HepG2 (cell line): ENCODE data around the gene SEMA3E. TPM values are rescaled to one million over a fixed set of nuclear protein-coding genes. Genes with fewer than 3 reads are reported as not detected.

Experiments used
- ATAC-seq: fragments of 200-7000 bp; cut with Tn5 transposase; 3 replicates; pipeline ENCODE4 v1.9.1; 2020; ENCODE audit warnings: mild to moderate bottlenecking, moderate library complexity
- BruUV-seq: library from RNA; stranded (reverse); fragments of 400-500 nt; replicated peaks from 2 replicates; lab custom pipeline; 2021; lab: Mats Ljungman, UMichigan
- CTCF ChIA-PET: fragments of 300-600 bp; formaldehyde crosslinking; extraction: SDS; loops from one replicate; lab custom pipeline; 2021; ENCODE audit warnings: low total read pairs, inconsistent platforms, low intra/inter-chr PET ratio; lab: Yijun Ruan, JAX
- POLR2A ChIA-PET: fragments of 350-600 bp; sonication (Branson Sonifier 250); formaldehyde crosslinking; loops from one replicate; lab custom pipeline; 2020; ENCODE audit warnings: antibody characterized with exemption, inconsistent platforms; lab: Yijun Ruan, JAX
- DNase-seq: peaks from one replicate; pipeline ENCODE4 v3.0.0-alpha.2; 2015; ENCODE audit warnings: low spot score
- FAIRE-seq: peaks from 3 replicates; lab custom pipeline; 2011; peaks lifted over from hg19 to GRCh38; lab: Jason Lieb, UNC
- H2AFZ ChIP-seq: one replicate; pipeline ENCODE4 v1.6.1; 2011; ENCODE audit warnings: low read length, inconsistent platforms
- H3K27ac ChIP-seq: fragments of 300-600 bp; 3 replicates; pipeline ENCODE4 v1.8.0; 2011; ENCODE audit warnings: mixed run types, mild to moderate bottlenecking, mixed read lengths, low read length, inconsistent platforms; ENCODE audit not compliant: insufficient read depth; ENCODE audit errors: extremely low read length
- H3K27me3 ChIP-seq, 2 experiments: fragments of 200-600 bp in 1 of 2; 2 replicates in 1 of 2; 3 replicates in 1 of 2; pipeline versions ENCODE4 v1.6.0 to v1.8.0; 2011; ENCODE audit warnings: low read length in 2 of 2, mild to moderate bottlenecking in 2 of 2, moderate library complexity in 2 of 2, inconsistent platforms in 1 of 2; ENCODE audit not compliant: insufficient read depth in 2 of 2, control insufficient read depth in 1 of 2
- H3K36me3 ChIP-seq, 2 experiments: fragments of 200-600 bp in 1 of 2; replicated peaks in 1 of 2; 2 replicates in 1 of 2; 3 replicates in 1 of 2; pipeline versions ENCODE4 v1.5.1 to v1.8.0; 2011; ENCODE audit warnings: low read length in 2 of 2, inconsistent platforms in 1 of 2; ENCODE audit not compliant: insufficient read depth in 2 of 2, control insufficient read depth in 1 of 2
- H3K4me1 ChIP-seq: 2 replicates; pipeline ENCODE4 v1.5.1; 2012; ENCODE audit warnings: low read length, inconsistent platforms; ENCODE audit not compliant: insufficient read depth
- H3K4me2 ChIP-seq: 2 replicates; pipeline ENCODE4 v1.6.0; 2011; ENCODE audit warnings: low read depth, low read length, inconsistent platforms
- H3K4me3 ChIP-seq, 3 experiments: fragments of 200-600 bp in 1 of 3; sonication (generic), shearing (Covaris generic) in 1 of 3; replicated peaks in 1 of 3; 2 replicates each; pipeline ENCODE4 v1.5.1; 2011 to 2016; ENCODE audit warnings: low read length in 3 of 3, inconsistent platforms in 2 of 3, low read depth in 2 of 3, mild to moderate bottlenecking in 2 of 3, control low read depth in 1 of 3, mixed read lengths in 1 of 3; ENCODE audit not compliant: insufficient read depth in 1 of 3
- H3K79me2 ChIP-seq: one replicate; pipeline ENCODE4 v1.6.1; 2011; ENCODE audit warnings: low read length, inconsistent platforms; ENCODE audit not compliant: insufficient read depth
- H3K9ac ChIP-seq: 2 replicates; pipeline ENCODE4 v1.6.0; 2011; ENCODE audit warnings: mild to moderate bottlenecking, low read depth, low read length, inconsistent platforms; ENCODE audit not compliant: insufficient read depth
- H3K9me3 ChIP-seq: 2 replicates; pipeline ENCODE4 v1.5.1; 2012; ENCODE audit warnings: mild to moderate bottlenecking, low read length
- H4K20me1 ChIP-seq: 2 replicates; pipeline ENCODE4 v1.6.0; 2011; ENCODE audit warnings: inconsistent platforms, mild to moderate bottlenecking, low read length, moderate library complexity; ENCODE audit not compliant: insufficient read depth
- CERS6 ChIP-seq: sonication (generic); formaldehyde crosslinking; IDR thresholded peaks from 2 replicates; pipeline ENCODE4 v1.5.0; 2020; ENCODE audit warnings: missing genetic modification reagents
- MAFF ChIP-seq: IDR thresholded peaks from 2 replicates; pipeline ENCODE4 v1.6.1; 2011; ENCODE audit warnings: low read depth, low read length, improper control_type of control experiment
- MAFK ChIP-seq, 2 experiments: IDR thresholded peaks in 1 of 2; conservative IDR thresholded peaks in 1 of 2; 2 replicates each; pipeline ENCODE4 v1.6.1; 2011; ENCODE audit warnings: improper control_type of control experiment in 2 of 2, low read length in 2 of 2
- POGZ ChIP-seq: sonication (generic); formaldehyde crosslinking; IDR thresholded peaks from 2 replicates; pipeline ENCODE4 v1.4.0; 2020; ENCODE audit warnings: mild to moderate bottlenecking, missing genetic modification reagents
- SNAPC4 ChIP-seq: sonication (generic); formaldehyde crosslinking; IDR thresholded peaks from 2 replicates; pipeline ENCODE4 v1.4.0; 2020; ENCODE audit warnings: mild to moderate bottlenecking, missing genetic modification reagents
- ZBTB1 ChIP-seq: sonication (generic); formaldehyde crosslinking; IDR thresholded peaks from 2 replicates; pipeline ENCODE4 v1.4.0; 2020; ENCODE audit warnings: missing genetic modification reagents, borderline replicate concordance
- WGBS: methylation state at CpG from one replicate; pipeline ENCODE4 v1.1.6; 2017; ENCODE audit warnings: low lambda C conversion rate; 5-methylcytosine and 5-hydroxymethylcytosine counted together
- in situ Hi-C: cut with HindIII; loops from 2 replicates; pipeline ENCODE4 v1.10.0; 2017; ENCODE audit warnings: low pct_unique_long_range_greater_than_20kb; ENCODE audit not compliant: extremely low pct_ligation_motif_present
- intact Hi-C: fragments of 100-400 bp; cut with micrococcal nuclease; formaldehyde crosslinking; loops from one replicate; pipeline ENCODE4 v1.10.0; 2022; ENCODE audit not compliant: unreplicated experiment
- polyA plus RNA-seq, 8 experiments: library from polyadenylated mRNA; depleted of rRNA in 3 of 8; stranded (reverse) in 7 of 8; unstranded in 1 of 8; fragments of >200 nt; fragmentation: Illumina TruSeq in 4 of 8; extraction: Trizol in 4 of 8; gene quantifications; 2 replicates each; pipeline versions ENCODE4 v1.2.1 to v1.2.3, GENCODE V29; 2011 to 2016; ENCODE audit warnings: low read depth in 4 of 8, missing spikeins in 1 of 8, mixed read lengths in 1 of 8; ENCODE audit not compliant: insufficient read depth in 1 of 8
- total RNA-seq, 5 experiments: library from RNA; depleted of rRNA; stranded (reverse); fragments of >200 nt; fragmentation: Illumina TruSeq; extraction: Trizol; gene quantifications; 2 replicates each; pipeline ENCODE4 v1.2.3, GENCODE V29; 2016; ENCODE audit warnings: low read depth in 1 of 5

SEMA3E gene
- total and polyA plus RNA-seq, 2 of the 13 experiments (the other 11 are each of a cell fraction or from before 2014, with no cell fraction given) = not detected

- H3K27ac ChIP-seq = no peak overlapping the region
- H3K36me3 ChIP-seq = no peaks in the 10 kb centered on the region
- no peak overlapping the region for H3K9ac ChIP-seq
- no TSS peak for BruUV-seq
- 0% methylated on average over 1 of the region's 1 CpG for WGBS
- no peaks in the 10 kb centered on the region for H4K20me1 ChIP-seq
- intact Hi-C loops (loop anchor here (10.0 kb wide), 1 partner anchor 648 kb away; no protein-coding TSS in a partner anchor), in situ Hi-C loops (loop anchor here (10.0 kb wide), 1 partner anchor 248 kb away; no protein-coding TSS in a partner anchor)
- TF ChIP-seq CERS6 (CRISPR knock-in tag) (no peak), MAFF (peak; percentile 84), MAFK (conservative IDR thresholded peaks at IDR 0.05 in 1 of 2, IDR thresholded peaks at IDR 0.05 in 1 of 2; ENCODE audit: low read length in 2 of 2) (peak; percentile 78 to 89; a peak in 3 of 4 replicates)
- FAIRE-seq (no peak), ATAC-seq (no peak), DNase-seq (no peak)
- no peak overlapping the region for H3K4me2 ChIP-seq
- H3K79me2 ChIP-seq = no peaks in the 10 kb centered on the region
- ChIA-PET POLR2A (no interaction called here), CTCF (no interaction called here)
- peaks cover 0 to 9% of the 10 kb centered on the region in 2 experiments; a peak in 3 of 5 replicates for H3K27me3 ChIP-seq
- no peaks in the 10 kb centered on the region for H3K4me1 ChIP-seq
- no peaks in the 10 kb centered on the region for H3K9me3 ChIP-seq
- H2AFZ ChIP-seq = no peak overlapping the region
- H3K4me3 ChIP-seq = no peak overlapping the region
Measured at GRCh38 chr7:83652481-83652880, 3.5 kb upstream of the SEMA3E start.

- DNase-seq (no peak), FAIRE-seq (no peak), ATAC-seq (no peak)
- POLR2A ChIA-PET = no interaction called here
- H3K27ac ChIP-seq = no peak overlapping the region
- CTCF ChIA-PET = no interaction called here
- no peaks in the 10 kb centered on the region for H3K36me3 ChIP-seq
- H3K79me2 ChIP-seq = no peaks in the 10 kb centered on the region
- H3K9me3 ChIP-seq = no peaks in the 10 kb centered on the region
- no TSS peak for BruUV-seq
- no peaks in the 10 kb centered on the region for H4K20me1 ChIP-seq
- H2AFZ ChIP-seq = no peak overlapping the region
- no peaks in the 10 kb centered on the region for H3K4me1 ChIP-seq
- H3K4me3 ChIP-seq = no peak overlapping the region
- intact Hi-C loops = loop anchor here (10.0 kb wide), 1 partner anchor 645 kb away; no protein-coding TSS in a partner anchor
- H3K9ac ChIP-seq = no peak overlapping the region
- H3K4me2 ChIP-seq = no peak overlapping the region
- in situ Hi-C loops = loop anchor here (10.0 kb wide), 1 partner anchor 245 kb away; no protein-coding TSS in a partner anchor
- H3K27me3 ChIP-seq = peaks cover 0 to 9% of the 10 kb centered on the region in 2 experiments; a peak in 3 of 5 replicates
- TF ChIP-seq POGZ (CRISPR knock-in tag) (no peak), SNAPC4 (CRISPR knock-in tag) (no peak), CERS6 (CRISPR knock-in tag) (no peak), ZBTB1 (CRISPR knock-in tag) (no peak)
- TF ChIP-seq, all 625 proteins: peak for 0
Measured at GRCh38 chr7:83649701-83650100, 762 bp upstream of the SEMA3E start.
